ENCODE data around the gene PIGO.

PIGO gene

GRCh38 chr9:35071814-35072460, 24.5 kb downstream of the PIGO start:
- DNase-seq (ENCODE audit: low read depth in 2 of 2): peak; percentile 66 to 71

DNA sequence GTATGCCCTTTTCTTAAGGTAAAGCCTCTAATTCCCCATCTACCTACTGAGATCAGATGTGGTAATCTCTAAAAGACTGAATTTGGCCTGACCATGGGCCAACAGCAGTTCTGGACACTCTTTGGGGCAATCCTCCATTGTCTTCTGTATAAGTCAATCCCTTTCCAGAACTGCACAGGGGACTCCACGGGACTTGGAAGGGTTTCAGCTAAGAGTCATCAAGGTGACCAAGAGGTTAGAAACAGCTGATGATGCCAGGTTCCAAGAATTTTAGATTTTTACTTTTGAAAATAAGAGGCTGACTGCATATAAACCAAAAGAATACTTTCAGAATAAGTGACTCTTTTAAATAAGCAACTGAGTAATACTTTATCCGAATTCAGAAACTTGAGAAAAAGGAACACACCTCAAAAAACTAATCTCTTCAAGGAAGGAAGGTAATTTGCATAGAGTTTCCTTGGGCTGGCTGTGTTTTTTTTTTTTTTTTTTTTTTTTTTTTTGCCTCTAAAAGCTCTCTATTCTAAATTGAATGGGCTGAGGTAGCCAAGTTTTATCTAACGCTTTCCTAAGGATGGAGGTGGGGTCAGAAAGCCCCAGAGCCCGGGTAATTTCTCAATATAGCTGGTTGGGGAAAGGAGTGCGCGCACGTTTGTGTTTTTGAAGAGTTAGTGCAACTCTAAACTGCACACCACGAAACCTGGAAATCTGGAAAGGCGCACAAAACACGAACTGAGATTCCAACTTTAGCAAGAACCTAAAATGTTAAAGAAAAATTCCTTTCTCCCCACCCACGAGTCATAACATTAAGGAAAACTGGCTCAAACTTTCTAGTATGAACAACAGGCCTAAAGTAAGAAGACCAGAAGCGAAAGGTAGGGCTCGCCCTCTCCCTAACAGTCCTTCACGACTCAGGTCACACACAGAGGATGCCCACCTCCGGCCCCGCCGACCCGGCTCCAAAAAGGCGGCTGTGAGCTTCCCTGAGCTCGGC, 25.3 kb downstream of the PIGO start:
- no peak for DNase-seq (ENCODE audit: low read depth in 2 of 2)

DNA sequence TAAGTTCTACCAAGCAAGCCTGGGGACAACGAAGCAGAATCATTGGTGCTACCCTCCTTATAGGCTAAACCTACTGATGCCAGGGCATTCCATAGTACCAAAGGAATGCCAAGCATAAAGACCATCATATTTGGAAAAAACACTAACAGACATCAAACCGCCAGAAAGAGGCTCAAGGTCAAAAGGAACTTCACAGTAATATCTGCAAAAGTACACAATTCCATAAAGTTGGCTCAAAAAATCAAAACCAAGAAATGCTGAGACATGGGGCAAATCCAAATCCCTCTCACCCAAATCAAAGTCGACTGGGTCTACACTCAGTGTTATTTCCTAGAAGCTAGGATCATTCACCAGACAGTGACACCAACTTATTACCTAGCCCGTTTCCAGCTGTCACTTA, 27.4 kb downstream of the PIGO start:
- DNase-seq (ENCODE audit: low read depth in 2 of 2): no peak

DNA sequence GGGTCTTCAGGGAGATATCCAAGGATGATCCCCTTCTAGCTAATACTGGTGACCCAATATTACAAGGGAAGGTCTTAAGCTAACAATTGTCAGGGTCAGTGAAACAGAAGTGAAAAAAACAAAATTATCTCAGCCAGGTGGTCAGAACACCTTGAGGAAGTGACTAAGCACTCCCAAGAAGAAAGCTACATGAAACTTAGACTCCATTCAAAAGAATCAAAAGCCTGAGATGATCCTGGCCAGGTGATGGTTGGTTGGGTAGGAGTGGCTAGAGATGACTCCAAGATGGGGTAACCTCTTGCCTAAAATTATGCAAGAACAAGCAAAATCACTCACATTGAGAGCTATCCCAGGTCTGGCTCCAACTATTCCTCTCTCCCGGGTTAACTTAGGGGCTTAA, 29.3 kb downstream of the PIGO start:
- no peak for DNase-seq (ENCODE audit: low read depth in 2 of 2)

- no peak for DNase-seq (ENCODE audit: low read depth in 2 of 2)
These were observed 35.7 kb downstream of the PIGO start for GRCh38 chr9:35060548-35061207.

- DNase-seq (ENCODE audit: low read depth in 2 of 2): no peak
These were observed 37.0 kb downstream of the PIGO start for GRCh38 chr9:35059438-35059837.

DNA sequence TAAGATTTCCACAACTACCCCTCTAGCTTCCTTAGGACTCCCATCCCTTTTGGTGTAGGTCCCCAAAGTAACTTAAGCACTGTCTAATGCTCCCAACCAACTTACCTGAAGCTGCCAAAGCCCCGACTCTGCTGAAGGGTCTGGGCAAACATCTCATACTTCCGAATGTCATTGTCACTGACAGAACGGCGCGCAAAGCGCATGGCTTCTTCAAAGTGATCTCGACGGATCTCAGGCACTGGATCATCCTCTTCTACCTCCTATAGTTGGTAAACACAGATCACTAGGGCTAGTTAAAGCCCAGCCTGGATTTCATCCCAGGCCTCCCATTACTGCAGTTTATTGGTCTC, 39.1 kb downstream of the PIGO start:
- no peak for DNase-seq (ENCODE audit: low read depth in 2 of 2)

- no peak for DNase-seq (ENCODE audit: low read depth in 2 of 2)
These were observed 39.7 kb downstream of the PIGO start for GRCh38 chr9:35056571-35057270.

GRCh38 chr9:35054871-35055644, 41.3 kb downstream of the PIGO start:
- DNase-seq (ENCODE audit: low read depth in 2 of 2): no peak

- no peak for DNase-seq (ENCODE audit: low read depth in 2 of 2)
These were observed 42.1 kb downstream of the PIGO start for GRCh38 chr9:35054185-35054835.

DNA sequence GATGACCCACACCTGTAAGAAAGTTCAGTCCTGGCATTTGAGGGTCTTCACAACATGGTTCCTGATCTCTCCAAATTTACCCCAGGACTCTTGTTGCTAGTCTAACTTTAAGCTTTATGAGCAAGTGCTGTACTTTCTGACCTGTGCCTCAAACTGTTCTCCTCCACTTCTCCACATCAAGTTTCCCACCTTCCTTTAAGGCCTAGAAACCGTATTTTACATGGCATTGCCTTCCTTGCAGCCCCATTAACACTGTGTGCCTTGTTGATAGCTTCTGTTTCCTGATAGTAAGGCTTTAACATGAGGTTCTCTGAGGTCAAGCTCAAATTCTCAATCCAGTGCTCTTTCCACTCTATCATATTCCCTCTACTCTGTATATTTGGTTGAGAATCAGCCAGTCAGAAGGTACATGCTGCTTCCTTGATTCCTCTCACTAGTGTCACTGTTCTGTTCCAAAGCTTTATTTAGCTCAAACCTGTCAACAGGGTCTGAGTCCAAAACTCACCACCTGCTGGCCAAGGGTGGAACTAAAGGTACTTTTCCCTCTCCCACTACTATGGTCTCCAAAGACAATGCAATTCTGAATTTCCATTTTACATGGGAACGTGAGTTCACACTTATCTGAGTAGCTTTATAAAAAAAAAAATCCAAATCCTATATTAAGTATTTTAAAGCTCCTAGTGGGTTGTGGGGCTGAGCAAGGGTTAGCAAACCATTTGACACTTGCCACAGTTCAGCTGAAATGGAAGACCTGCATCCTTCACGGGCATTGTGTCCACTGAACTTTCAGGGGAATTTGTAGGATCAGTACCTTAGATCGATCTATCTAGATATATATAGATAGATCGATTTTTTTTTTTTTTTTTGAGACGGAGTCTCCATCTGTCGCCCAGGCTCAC, 45.1 kb downstream of the PIGO start:
- no peak for DNase-seq (ENCODE audit: low read depth in 2 of 2)

DNA sequence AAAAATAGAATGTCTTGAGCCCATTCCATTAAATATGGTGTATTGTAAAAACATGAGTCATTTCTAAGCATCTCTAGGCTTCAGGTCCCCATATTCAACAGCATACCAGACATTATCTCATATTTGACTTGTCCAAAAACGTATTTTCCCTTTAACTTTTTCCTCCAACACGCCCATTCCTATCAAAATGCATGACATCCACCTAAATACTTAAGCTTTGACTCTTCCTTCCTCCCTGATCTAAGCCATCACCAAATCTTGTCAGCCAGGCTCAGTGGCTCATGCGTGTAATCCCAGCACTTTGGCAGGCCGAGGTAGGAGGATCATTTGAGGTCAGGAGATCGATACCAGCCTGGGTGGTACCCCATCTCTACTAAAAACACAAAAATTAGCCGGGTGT, 47.9 kb downstream of the PIGO start:
- no peak for DNase-seq (ENCODE audit: low read depth in 2 of 2)

- no peak for DNase-seq (ENCODE audit: low read depth in 2 of 2)
These were observed 52.3 kb downstream of the PIGO start for GRCh38 chr9:35044071-35044470.

DNA sequence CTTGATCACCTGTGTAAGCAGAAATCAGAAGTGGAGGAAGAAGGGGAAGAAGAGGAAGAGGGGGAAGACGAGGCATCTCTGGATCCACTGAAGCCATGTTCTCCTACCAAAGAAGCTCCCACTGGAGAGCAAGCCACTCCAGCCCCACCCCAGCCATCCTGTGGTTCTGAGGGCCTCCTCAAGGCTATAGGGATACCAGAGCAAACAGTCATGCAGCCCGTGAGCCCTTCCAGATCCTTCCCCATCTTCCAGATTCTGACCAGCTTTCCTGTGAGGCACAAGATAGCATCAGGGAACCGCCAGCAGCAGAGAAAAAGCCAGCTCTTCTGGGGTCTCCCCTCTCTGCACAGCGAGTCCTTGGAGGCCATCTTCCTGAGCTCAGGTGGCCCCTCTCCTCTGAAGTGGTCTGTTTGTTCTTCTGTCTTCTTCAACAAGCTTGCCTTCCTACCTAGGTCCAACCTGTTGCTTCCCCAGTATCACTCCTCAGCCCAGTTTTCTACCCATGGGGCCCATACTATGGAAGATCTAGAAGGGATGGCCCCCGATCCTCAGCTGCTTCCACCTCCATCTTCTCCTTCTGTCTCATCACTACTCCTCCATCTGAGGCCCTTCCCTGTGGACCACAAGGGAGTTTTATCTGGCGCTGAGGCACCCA, 53.4 kb downstream of the PIGO start:
- DNase-seq (ENCODE audit: low read depth in 2 of 2): no peak

GRCh38 chr9:35042081-35042604, 54.2 kb downstream of the PIGO start:
- no peak for DNase-seq (ENCODE audit: low read depth in 2 of 2)

All from stimulated activated CD8-positive, alpha-beta memory T cell treated with anti-CD3 and anti-CD28 coated beads, Interleukin-15, amount 100 ng/mL, for 48 hours (primary cell).